Smooth muscle cell (in vitro differentiated cells): ENCODE measurements around the gene GORASP2. TPM values are rescaled to one million over a fixed set of nuclear protein-coding genes. Genes with fewer than 3 reads are reported as not detected.

Experiments
- DNase-seq: peaks from one replicate; lab custom pipeline; 2025; ENCODE audit not compliant: unreplicated experiment; lab: John Stamatoyannopoulos, UW
- H2AFZ ChIP-seq: fragments of 200-600 bp; sonication (generic); 2 replicates; pipeline ENCODE4 v1.6.0; 2016; ENCODE audit warnings: antibody characterized with exemption, low read depth, mild to moderate bottlenecking
- H3F3A ChIP-seq: fragments of 200-600 bp; sonication (generic); 2 replicates; pipeline ENCODE4 v1.6.0; 2017; ENCODE audit warnings: antibody characterized with exemption, low read depth
- H3K27ac ChIP-seq: fragments of 200-600 bp; sonication (generic); 2 replicates; pipeline ENCODE4 v1.5.1; 2016; ENCODE audit warnings: low read depth, mild to moderate bottlenecking
- H3K27me3 ChIP-seq: fragments of 200-600 bp; sonication (generic); 2 replicates; pipeline ENCODE4 v1.6.1; 2016; ENCODE audit warnings: low read depth, mild to moderate bottlenecking
- H3K36me3 ChIP-seq: fragments of 200-600 bp; sonication (generic); 2 replicates; pipeline ENCODE4 v1.5.1; 2016; ENCODE audit warnings: low read depth
- H3K4me1 ChIP-seq: fragments of 200-600 bp; sonication (generic); 2 replicates; pipeline ENCODE4 v1.5.1; 2016; ENCODE audit warnings: low read depth
- H3K4me2 ChIP-seq: fragments of 200-600 bp; sonication (generic); 2 replicates; pipeline ENCODE4 v1.6.0; 2016; ENCODE audit warnings: mild to moderate bottlenecking
- H3K4me3 ChIP-seq: fragments of 200-600 bp; sonication (generic); 2 replicates; pipeline ENCODE4 v1.5.1; 2016; ENCODE audit warnings: mild to moderate bottlenecking
- H3K79me2 ChIP-seq: fragments of 200-600 bp; sonication (generic); 2 replicates; pipeline ENCODE4 v1.6.0; 2016; ENCODE audit warnings: low read depth, mild to moderate bottlenecking
- H3K9ac ChIP-seq: fragments of 200-600 bp; sonication (generic); 2 replicates; pipeline ENCODE4 v1.6.0; 2016; ENCODE audit warnings: low read depth
- H3K9me3 ChIP-seq: fragments of 200-600 bp; sonication (generic); replicated peaks from 2 replicates; pipeline ENCODE4 v1.5.1; 2016; ENCODE audit warnings: low read depth
- H4K20me1 ChIP-seq: fragments of 200-600 bp; sonication (generic); 2 replicates; pipeline ENCODE4 v1.6.0; 2016; ENCODE audit warnings: low read depth
- WGBS: methylation state at CpG from one replicate; pipeline ENCODE4 v1.1.7; 2016; ENCODE audit warnings: low lambda C conversion rate; 5-methylcytosine and 5-hydroxymethylcytosine counted together
- polyA plus RNA-seq: library from polyadenylated mRNA; unstranded; fragments of >200 nt; fragmentation: Nextera tagmentation; extraction: Ambion mirVana; gene quantifications from 2 replicates; pipeline ENCODE4 v1.2.1, GENCODE V29; 2016
- total RNA-seq: library from RNA; depleted of rRNA; stranded (reverse); fragments of >200 nt; gene quantifications from 2 replicates; pipeline ENCODE4 v1.2.3, GENCODE V29; 2014
- TF ChIP-seq, protein P1 (sequence below): fragments of 200-600 bp; sonication (generic); IDR thresholded peaks from 2 replicates; pipeline ENCODE4 v1.5.1; 2017; ENCODE audit warnings: borderline replicate concordance, mild to moderate bottlenecking, antibody characterized with exemption; ENCODE audit not compliant: insufficient read depth, poor library complexity, severe bottlenecking

Gene GORASP2
- 66.2 and 76.4 TPM in 2 replicates for total RNA-seq
- 123 and 125 TPM in 2 replicates for polyA plus RNA-seq

GRCh38 chr2:170928824-170929685, at the start of gene GORASP2:
GORASP2 (plus strand) TSS chr2:170929253; CDS start chr2:170929341, 88 bp downstream.
- Histone ChIP-seq H3K9me3 (no peaks in the 10 kb centered on the region), H3K36me3 (no peaks in the 10 kb centered on the region), H2AFZ (peak within 1 kb of the TSS; percentile 78), H3K27ac (peak within 1 kb of the TSS; percentile 93), H3K9ac (peak within 1 kb of the TSS; percentile 99), H3K27me3 (no peaks in the 10 kb centered on the region), H3K4me2 (peak within 1 kb of the TSS; percentile 96), H3K79me2 (peaks cover 49% of the 10 kb centered on the region), H4K20me1 (peaks cover 43% of the 10 kb centered on the region), H3K4me1 (peaks cover 25% of the 10 kb centered on the region), H3K4me3 (peak within 1 kb of the TSS; percentile 98), H3F3A (peaks cover 8% of the 10 kb centered on the region)
- peak; percentile 90 for DNase-seq
- TF ChIP-seq, protein P1, sequence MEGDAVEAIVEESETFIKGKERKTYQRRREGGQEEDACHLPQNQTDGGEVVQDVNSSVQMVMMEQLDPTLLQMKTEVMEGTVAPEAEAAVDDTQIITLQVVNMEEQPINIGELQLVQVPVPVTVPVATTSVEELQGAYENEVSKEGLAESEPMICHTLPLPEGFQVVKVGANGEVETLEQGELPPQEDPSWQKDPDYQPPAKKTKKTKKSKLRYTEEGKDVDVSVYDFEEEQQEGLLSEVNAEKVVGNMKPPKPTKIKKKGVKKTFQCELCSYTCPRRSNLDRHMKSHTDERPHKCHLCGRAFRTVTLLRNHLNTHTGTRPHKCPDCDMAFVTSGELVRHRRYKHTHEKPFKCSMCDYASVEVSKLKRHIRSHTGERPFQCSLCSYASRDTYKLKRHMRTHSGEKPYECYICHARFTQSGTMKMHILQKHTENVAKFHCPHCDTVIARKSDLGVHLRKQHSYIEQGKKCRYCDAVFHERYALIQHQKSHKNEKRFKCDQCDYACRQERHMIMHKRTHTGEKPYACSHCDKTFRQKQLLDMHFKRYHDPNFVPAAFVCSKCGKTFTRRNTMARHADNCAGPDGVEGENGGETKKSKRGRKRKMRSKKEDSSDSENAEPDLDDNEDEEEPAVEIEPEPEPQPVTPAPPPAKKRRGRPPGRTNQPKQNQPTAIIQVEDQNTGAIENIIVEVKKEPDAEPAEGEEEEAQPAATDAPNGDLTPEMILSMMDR, result peak; percentile 80
- under 1% methylated on average over 92 of the region's 95 CpGs for WGBS

DNA sequence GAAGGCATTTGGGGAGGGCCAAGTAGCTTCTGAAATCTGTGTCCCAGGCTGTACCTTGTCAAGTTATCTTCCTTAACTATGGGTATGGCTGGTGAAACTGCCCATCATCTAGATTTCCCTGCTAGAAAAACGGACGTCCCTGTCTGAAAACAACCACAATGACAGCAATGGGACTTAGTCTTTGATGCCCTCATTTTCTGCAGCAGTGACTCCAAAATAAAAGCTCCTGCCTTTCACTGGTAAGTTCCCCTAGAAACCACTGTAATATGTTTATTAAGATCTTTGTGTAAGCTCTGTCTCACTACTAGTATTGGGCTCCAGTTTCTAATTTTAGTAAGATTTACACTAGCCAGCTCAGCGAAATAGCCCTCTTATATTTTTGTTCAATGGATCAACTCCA, 47.2 kb upstream of the GORASP2 start:
- Histone ChIP-seq H3K4me1 (no peaks in the 10 kb centered on the region), H3K4me3 (no peak overlapping the region), H3K79me2 (no peaks in the 10 kb centered on the region), H3K36me3 (no peaks in the 10 kb centered on the region), H2AFZ (no peak overlapping the region), H3K9ac (no peak overlapping the region), H4K20me1 (no peaks in the 10 kb centered on the region), H3K9me3 (no peaks in the 10 kb centered on the region), H3K27ac (no peak overlapping the region), H3F3A (no peaks in the 10 kb centered on the region), H3K27me3 (peaks cover 22% of the 10 kb centered on the region), H3K4me2 (no peak overlapping the region)
- no peak for DNase-seq
- TF ChIP-seq, protein P1, result no peak
- 73% methylated on average over 3 of the region's 3 CpGs for WGBS

GRCh38 chr2:170882758-170883157, 46.3 kb upstream of the GORASP2 start:
- Histone ChIP-seq H3K4me1 (no peaks in the 10 kb centered on the region), H3K27me3 (peaks cover 22% of the 10 kb centered on the region), H3K36me3 (no peaks in the 10 kb centered on the region), H3K9ac (no peak overlapping the region), H4K20me1 (no peaks in the 10 kb centered on the region), H3K27ac (no peak overlapping the region), H3K79me2 (no peaks in the 10 kb centered on the region), H3K4me3 (no peak overlapping the region), H3K9me3 (no peaks in the 10 kb centered on the region), H3K4me2 (no peak overlapping the region), H3F3A (no peaks in the 10 kb centered on the region), H2AFZ (no peak overlapping the region)
- TF ChIP-seq, protein P1, result no peak
- no peak for DNase-seq
- WGBS, result 100% methylated on average over 1 of the region's 2 CpGs
